Gastrocnemius medialis (tissue), 4 donors: Measurements from ENCODE around the gene RIPOR3.

ENCODE experiments used
- POLR2A ChIP-seq, 2 donors: fragments of 450-650 bp; IDR thresholded peaks; one replicate each; pipeline ENCODE4 v1.6.1; 2017; ENCODE audit warnings: antibody characterized with exemption in 2 of 2, mild to moderate bottlenecking in 2 of 2, moderate library complexity in 2 of 2
- TF ChIP-seq, protein P1 (sequence below), 5 experiments: fragments of 450-650 bp in 3 of 5; fragments of 200-600 bp in 2 of 5; sonication (generic) in 2 of 5; IDR thresholded peaks in 4 of 5; conservative IDR thresholded peaks in 1 of 5; 1 replicate in 4 of 5; 2 replicates in 1 of 5; pipeline ENCODE4 v1.5.1; 2016 to 2019; ENCODE audit warnings: antibody characterized with exemption in 5 of 5, mild to moderate bottlenecking in 3 of 5, moderate library complexity in 3 of 5

- TF ChIP-seq, protein P1, sequence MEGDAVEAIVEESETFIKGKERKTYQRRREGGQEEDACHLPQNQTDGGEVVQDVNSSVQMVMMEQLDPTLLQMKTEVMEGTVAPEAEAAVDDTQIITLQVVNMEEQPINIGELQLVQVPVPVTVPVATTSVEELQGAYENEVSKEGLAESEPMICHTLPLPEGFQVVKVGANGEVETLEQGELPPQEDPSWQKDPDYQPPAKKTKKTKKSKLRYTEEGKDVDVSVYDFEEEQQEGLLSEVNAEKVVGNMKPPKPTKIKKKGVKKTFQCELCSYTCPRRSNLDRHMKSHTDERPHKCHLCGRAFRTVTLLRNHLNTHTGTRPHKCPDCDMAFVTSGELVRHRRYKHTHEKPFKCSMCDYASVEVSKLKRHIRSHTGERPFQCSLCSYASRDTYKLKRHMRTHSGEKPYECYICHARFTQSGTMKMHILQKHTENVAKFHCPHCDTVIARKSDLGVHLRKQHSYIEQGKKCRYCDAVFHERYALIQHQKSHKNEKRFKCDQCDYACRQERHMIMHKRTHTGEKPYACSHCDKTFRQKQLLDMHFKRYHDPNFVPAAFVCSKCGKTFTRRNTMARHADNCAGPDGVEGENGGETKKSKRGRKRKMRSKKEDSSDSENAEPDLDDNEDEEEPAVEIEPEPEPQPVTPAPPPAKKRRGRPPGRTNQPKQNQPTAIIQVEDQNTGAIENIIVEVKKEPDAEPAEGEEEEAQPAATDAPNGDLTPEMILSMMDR (IDR thresholded peaks at IDR 0.05 in 4 of 5, conservative IDR thresholded peaks at IDR 0.05 in 1 of 5) = no peak
- TF ChIP-seq POLR2A (IDR thresholded peaks at IDR 0.05) = no peak
Measured at GRCh38 chr20:50567860-50568548, 123.3 kb downstream of the RIPOR3 start.
